Testis (tissue), 2 donors: ENCODE results near the gene TBL2.

Source experiments
- POLR2A ChIP-seq: fragments of 450-650 bp; IDR thresholded peaks from one replicate; pipeline ENCODE4 v1.6.1; 2017; ENCODE audit warnings: antibody characterized with exemption, mild to moderate bottlenecking, moderate library complexity
- TF ChIP-seq, protein P1 (sequence below), 3 experiments: fragments of 450-650 bp in 2 of 3; fragments of 200-600 bp in 1 of 3; sonication (generic) in 1 of 3; IDR thresholded peaks; one replicate each; pipeline ENCODE4 v1.5.1; 2016 to 2019; ENCODE audit warnings: antibody characterized with exemption in 3 of 3, mild to moderate bottlenecking in 2 of 3, moderate library complexity in 1 of 3

DNA sequence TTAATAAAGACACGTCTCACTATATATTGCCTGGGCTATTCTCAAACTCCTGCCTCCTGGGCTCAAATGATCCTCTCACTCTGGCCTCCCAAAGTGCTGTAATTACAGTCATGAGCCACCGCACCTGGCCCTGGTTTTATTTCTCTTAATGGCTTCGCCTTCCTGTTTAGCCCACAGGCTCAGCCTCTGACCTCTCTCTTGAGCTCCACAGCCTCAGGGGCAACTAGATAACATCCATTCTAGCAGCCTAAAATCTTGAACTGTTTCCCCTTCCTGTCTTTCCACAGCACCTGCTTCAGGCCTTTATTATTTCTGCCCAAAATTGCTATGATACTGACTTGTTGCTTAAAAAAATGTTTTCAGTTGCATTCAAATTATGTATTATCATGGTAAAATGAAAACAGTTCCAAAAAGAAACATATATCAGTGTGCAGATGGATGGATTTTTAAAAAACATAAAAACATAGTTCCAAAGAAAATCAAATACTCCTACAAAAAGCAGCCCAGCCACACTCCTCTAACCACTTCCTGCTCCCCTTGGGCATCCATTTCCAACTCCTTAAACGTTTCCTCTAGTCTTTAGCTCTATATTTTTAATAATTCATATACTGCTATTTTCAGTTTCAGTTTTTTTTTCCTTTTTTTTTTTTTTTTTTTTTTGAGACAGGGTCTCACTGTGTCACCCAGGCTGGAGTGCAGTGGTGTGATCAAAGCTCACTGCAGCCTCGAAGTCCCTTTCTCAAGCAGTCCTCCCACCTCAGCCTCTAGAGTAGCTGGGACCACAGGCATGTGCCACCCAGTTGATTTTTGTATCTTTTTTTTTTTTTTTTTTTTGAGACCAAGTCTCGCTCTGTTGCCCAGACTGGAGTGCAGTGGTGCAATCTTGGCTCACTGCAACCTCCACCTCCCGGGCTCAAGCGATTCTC is 51.2 kb downstream of the TBL2 start:
- TF ChIP-seq, protein P1, sequence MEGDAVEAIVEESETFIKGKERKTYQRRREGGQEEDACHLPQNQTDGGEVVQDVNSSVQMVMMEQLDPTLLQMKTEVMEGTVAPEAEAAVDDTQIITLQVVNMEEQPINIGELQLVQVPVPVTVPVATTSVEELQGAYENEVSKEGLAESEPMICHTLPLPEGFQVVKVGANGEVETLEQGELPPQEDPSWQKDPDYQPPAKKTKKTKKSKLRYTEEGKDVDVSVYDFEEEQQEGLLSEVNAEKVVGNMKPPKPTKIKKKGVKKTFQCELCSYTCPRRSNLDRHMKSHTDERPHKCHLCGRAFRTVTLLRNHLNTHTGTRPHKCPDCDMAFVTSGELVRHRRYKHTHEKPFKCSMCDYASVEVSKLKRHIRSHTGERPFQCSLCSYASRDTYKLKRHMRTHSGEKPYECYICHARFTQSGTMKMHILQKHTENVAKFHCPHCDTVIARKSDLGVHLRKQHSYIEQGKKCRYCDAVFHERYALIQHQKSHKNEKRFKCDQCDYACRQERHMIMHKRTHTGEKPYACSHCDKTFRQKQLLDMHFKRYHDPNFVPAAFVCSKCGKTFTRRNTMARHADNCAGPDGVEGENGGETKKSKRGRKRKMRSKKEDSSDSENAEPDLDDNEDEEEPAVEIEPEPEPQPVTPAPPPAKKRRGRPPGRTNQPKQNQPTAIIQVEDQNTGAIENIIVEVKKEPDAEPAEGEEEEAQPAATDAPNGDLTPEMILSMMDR (IDR thresholded peaks at IDR 0.05): no peak
- no peak for TF ChIP-seq POLR2A
